ENCODE results near the gene DNAJC6.

DNA sequence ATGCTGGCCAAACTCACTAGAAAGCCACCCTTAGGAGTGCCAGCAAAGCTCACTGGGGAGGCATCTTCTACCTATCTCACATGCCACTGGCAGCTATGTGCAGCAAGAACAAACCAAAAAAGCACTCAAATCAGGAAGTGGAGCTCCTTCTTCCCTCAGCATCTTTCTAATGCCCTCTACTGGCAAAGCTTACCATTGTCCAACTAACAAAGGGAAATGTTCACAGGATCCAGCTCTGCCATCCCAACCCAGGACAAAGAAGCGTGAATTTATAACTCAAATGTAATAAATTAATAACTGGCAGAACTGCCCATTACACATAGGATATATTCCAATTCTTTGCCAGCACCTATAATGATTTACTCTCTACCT, 150.0 kb downstream of the DNAJC6 start:
- TF ChIP-seq, protein P1, sequence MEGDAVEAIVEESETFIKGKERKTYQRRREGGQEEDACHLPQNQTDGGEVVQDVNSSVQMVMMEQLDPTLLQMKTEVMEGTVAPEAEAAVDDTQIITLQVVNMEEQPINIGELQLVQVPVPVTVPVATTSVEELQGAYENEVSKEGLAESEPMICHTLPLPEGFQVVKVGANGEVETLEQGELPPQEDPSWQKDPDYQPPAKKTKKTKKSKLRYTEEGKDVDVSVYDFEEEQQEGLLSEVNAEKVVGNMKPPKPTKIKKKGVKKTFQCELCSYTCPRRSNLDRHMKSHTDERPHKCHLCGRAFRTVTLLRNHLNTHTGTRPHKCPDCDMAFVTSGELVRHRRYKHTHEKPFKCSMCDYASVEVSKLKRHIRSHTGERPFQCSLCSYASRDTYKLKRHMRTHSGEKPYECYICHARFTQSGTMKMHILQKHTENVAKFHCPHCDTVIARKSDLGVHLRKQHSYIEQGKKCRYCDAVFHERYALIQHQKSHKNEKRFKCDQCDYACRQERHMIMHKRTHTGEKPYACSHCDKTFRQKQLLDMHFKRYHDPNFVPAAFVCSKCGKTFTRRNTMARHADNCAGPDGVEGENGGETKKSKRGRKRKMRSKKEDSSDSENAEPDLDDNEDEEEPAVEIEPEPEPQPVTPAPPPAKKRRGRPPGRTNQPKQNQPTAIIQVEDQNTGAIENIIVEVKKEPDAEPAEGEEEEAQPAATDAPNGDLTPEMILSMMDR (IDR thresholded peaks at IDR 0.05; ENCODE audit: low read depth, low read length, poor library complexity, severe bottlenecking) = peak; percentile 63
- no peak for TF ChIP-seq EZH2phosphoT487 (IDR thresholded peaks at IDR 0.05; ENCODE audit: borderline replicate concordance, low read length)
